ENCODE measurements around the gene YIPF3. TPM values are rescaled to one million over a fixed set of nuclear protein-coding genes. Genes with fewer than 3 reads are reported as not detected.
"Not testable (repeated sequence)": the region's sequence is repeated elsewhere in the genome, so short reads cannot be mapped to it uniquely, and the experiment has no call there.

The YIPF3 gene
- total RNA-seq (ENCODE audit: low replicate concordance) = 102 and 117 TPM in 2 replicates

DNA sequence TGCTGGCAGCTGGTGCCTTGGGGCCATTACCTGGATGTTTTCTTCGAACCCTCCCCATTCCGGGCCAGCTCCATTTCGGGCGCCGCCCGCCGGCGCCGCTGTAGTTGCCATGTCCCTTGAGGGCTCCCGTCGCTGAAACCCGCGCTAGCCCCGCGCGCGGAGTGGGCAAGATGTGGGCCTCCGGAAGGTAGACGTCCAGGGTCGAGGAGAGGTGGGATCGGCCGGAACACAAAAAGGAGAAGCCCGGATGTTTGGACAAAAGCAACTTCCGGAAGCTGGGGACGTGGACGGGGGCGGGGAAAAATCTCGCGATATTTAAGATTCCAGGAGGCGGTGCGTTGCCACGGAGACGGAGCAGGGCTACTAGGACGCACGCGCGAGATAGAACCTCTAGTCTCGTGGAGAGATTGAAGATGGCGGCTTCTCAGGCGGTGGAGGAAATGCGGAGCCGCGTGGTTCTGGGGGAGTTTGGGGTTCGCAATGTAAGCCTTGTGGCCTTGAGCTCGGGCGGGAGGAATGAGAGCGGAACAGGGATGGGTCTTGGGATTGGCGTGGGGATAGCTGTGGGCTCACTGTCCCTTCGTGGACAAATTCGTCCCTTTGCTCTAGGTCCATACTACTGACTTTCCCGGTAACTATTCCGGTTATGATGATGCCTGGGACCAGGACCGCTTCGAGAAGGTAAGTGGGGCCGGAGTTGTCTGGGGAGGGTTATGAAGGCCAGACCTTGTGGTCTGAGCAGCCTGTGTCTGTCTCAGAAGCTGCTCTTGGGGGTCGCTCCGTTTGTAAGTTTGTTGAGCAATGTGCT, at the start of gene YIPF3, which contains the start of gene POLR1C:
Gene YIPF3, minus strand, starts transcription at position 230 of the 808 bp plus-strand sequence. Its CDS starts 119 bp downstream, at position 111.
Gene POLR1C, plus strand, starts transcription at position 393 of the 808 bp plus-strand sequence. Its CDS starts 21 bp downstream, at position 414.
- peaks cover 16% of the 10 kb centered on the region for H3K4me1 ChIP-seq
- Mint-ChIP-seq H3K9me3 (no peaks in the 10 kb centered on the region), H3K4me3 (no peak within 1 kb of the TSS), H3K27me3 (ENCODE audit: insufficient read depth, low read depth) (peaks cover 2% of the 10 kb centered on the region), H3K27ac (peak within 1 kb of the TSS; percentile 81), H3K4me1 (peaks cover 14% of the 10 kb centered on the region), H3K36me3 (peaks cover 24% of the 10 kb centered on the region)
- H3K4me2 ChIP-seq = peak within 1 kb of the TSS; percentile 84
- peaks cover 8% of the 10 kb centered on the region for H3K36me3 ChIP-seq
- H4K20me1 ChIP-seq (ENCODE audit: low read depth) = peaks cover 13% of the 10 kb centered on the region
- peak within 1 kb of the TSS; percentile 97 for H3K9ac ChIP-seq
- no peaks in the 10 kb centered on the region for H3K27me3 ChIP-seq
- H3K9me3 ChIP-seq (ENCODE audit: low read depth) = no peaks in the 10 kb centered on the region
- TF ChIP-seq EZH2 (IDR thresholded peaks at IDR 0.05) = no peak
- TF ChIP-seq, protein P1, sequence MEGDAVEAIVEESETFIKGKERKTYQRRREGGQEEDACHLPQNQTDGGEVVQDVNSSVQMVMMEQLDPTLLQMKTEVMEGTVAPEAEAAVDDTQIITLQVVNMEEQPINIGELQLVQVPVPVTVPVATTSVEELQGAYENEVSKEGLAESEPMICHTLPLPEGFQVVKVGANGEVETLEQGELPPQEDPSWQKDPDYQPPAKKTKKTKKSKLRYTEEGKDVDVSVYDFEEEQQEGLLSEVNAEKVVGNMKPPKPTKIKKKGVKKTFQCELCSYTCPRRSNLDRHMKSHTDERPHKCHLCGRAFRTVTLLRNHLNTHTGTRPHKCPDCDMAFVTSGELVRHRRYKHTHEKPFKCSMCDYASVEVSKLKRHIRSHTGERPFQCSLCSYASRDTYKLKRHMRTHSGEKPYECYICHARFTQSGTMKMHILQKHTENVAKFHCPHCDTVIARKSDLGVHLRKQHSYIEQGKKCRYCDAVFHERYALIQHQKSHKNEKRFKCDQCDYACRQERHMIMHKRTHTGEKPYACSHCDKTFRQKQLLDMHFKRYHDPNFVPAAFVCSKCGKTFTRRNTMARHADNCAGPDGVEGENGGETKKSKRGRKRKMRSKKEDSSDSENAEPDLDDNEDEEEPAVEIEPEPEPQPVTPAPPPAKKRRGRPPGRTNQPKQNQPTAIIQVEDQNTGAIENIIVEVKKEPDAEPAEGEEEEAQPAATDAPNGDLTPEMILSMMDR (IDR thresholded peaks at IDR 0.05) = no peak
- TF ChIP-seq EZH2phosphoT487 (IDR thresholded peaks at IDR 0.05) = no peak
- no peak within 1 kb of the TSS for H3K27ac ChIP-seq
- H3K79me2 ChIP-seq (ENCODE audit: low read depth) = peaks cover 57% of the 10 kb centered on the region
- peak within 1 kb of the TSS; percentile 85 for H2AFZ ChIP-seq (replicated peaks)
- H3F3A ChIP-seq (ENCODE audit: low read depth) = peaks cover 25% of the 10 kb centered on the region
- DNase-seq (ENCODE audit: low spot score) = peak; percentile 99
- peak within 1 kb of the TSS; percentile 95 for H3K4me3 ChIP-seq

DNA sequence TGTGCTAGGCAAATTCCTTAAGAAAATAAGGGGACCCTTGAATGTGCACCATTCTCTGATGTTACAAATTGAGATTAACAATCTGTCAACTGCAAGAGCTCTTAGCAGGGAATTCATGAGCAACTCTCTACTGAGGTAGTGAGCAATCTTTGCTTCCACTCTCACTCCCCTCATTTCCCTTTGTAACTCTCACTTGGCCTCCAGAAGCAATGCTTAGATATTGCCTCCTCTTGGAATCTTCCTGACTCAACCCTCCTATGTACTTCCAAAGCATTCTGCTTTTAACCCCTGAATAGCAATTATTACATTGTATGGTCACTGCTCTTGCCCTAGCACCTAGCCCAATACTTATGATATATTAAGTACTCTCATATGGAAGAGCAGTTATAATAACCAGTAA, 42.6 kb upstream of the YIPF3 start:
- Histone ChIP-seq H3F3A (ENCODE audit: low read depth) (no peaks in the 10 kb centered on the region), H3K27ac (no peak overlapping the region), H3K4me1 (no peaks in the 10 kb centered on the region), H3K79me2 (ENCODE audit: low read depth) (no peaks in the 10 kb centered on the region), H3K4me3 (no peak overlapping the region), H3K4me2 (no peak overlapping the region), H3K36me3 (peaks cover 37% of the 10 kb centered on the region), H2AFZ (replicated peaks) (no peak overlapping the region), H3K9ac (no peak overlapping the region), H3K9me3 (ENCODE audit: low read depth) (no peaks in the 10 kb centered on the region), H4K20me1 (ENCODE audit: low read depth) (no peaks in the 10 kb centered on the region), H3K27me3 (no peaks in the 10 kb centered on the region)
- no peaks in the 10 kb centered on the region for H3K9me3 Mint-ChIP-seq
- H3K27ac Mint-ChIP-seq = no peak overlapping the region
- no peaks in the 10 kb centered on the region for H3K27me3 Mint-ChIP-seq (ENCODE audit: insufficient read depth, low read depth)
- H3K36me3 Mint-ChIP-seq = peaks cover 18% of the 10 kb centered on the region
- no peak overlapping the region for H3K4me3 Mint-ChIP-seq
- no peaks in the 10 kb centered on the region for H3K4me1 Mint-ChIP-seq
- TF ChIP-seq EZH2 (IDR thresholded peaks at IDR 0.05) = no peak
- TF ChIP-seq, protein P1 (IDR thresholded peaks at IDR 0.05) = no peak
- no peak for TF ChIP-seq EZH2phosphoT487 (IDR thresholded peaks at IDR 0.05)
- DNase-seq (ENCODE audit: low spot score) = no peak

DNA sequence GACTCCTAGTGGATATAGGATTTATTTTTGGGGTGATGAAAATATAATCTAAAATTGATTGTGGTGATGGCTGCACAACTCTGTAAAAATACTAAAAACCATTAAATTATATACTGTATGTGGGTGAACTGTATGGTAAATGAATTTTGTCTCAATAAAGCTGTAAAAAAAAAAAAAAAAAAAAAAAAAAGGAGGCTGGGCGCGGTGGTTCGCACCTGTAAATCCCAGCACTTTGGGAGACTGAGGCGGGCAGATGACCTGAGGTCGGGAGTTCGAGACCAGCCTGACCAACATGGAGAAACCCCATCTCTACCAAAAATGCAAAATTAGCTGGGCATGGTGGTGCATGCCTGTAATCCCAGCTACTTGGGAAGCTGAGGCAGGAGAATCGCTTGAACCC, 40.9 kb upstream of the YIPF3 start:
- not testable (repeated sequence) for H3K27me3 Mint-ChIP-seq (ENCODE audit: insufficient read depth, low read depth); H3K27ac ChIP-seq; H3K4me1 ChIP-seq; H3K4me3 ChIP-seq; H3F3A ChIP-seq (ENCODE audit: low read depth); H3K9me3 ChIP-seq (ENCODE audit: low read depth); H3K9me3 Mint-ChIP-seq; DNase-seq (ENCODE audit: low spot score); H3K9ac ChIP-seq; H3K79me2 ChIP-seq (ENCODE audit: low read depth); H4K20me1 ChIP-seq (ENCODE audit: low read depth); H2AFZ ChIP-seq (replicated peaks); H3K4me2 ChIP-seq; H3K27ac Mint-ChIP-seq; H3K4me3 Mint-ChIP-seq; H3K27me3 ChIP-seq; H3K4me1 Mint-ChIP-seq
- H3K36me3 ChIP-seq = peaks cover 40% of the 10 kb centered on the region
- H3K36me3 Mint-ChIP-seq = peaks cover 23% of the 10 kb centered on the region

DNA sequence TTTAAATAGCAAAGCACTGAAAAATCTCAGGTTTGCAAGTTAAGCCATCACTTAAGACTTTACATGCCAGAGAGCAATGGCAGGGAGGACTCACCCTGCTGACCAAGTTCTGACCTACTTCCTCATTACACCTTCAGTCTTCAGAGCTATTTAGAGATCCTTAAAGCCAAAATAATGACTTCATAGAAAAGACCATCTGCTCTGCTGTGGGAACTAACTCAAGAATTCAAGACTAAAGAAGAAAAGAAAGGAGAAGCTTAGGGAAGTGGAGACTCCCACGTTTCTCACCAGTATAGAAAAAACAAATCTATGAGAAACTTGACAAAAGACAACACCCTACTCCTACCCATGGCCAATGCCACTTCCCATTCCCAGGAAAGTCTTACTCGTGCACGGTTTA, 30.5 kb upstream of the YIPF3 start:
- peaks cover 48% of the 10 kb centered on the region for H3K36me3 ChIP-seq
- H2AFZ ChIP-seq (replicated peaks) = no peak overlapping the region

More for the DNA sequence above, 30.5 kb upstream of the YIPF3 start:
- Histone ChIP-seq H3K9me3 (ENCODE audit: low read depth) (no peaks in the 10 kb centered on the region), H3K4me3 (no peak overlapping the region), H3F3A (ENCODE audit: low read depth) (no peaks in the 10 kb centered on the region), H3K79me2 (ENCODE audit: low read depth) (no peaks in the 10 kb centered on the region), H3K4me2 (no peak overlapping the region), H3K4me1 (no peaks in the 10 kb centered on the region), H3K9ac (no peak overlapping the region), H4K20me1 (ENCODE audit: low read depth) (no peaks in the 10 kb centered on the region), H3K27ac (no peak overlapping the region), H3K27me3 (no peaks in the 10 kb centered on the region)
- Mint-ChIP-seq H3K27me3 (ENCODE audit: insufficient read depth, low read depth) (no peaks in the 10 kb centered on the region), H3K9me3 (no peaks in the 10 kb centered on the region), H3K27ac (no peak overlapping the region), H3K4me1 (no peaks in the 10 kb centered on the region), H3K4me3 (no peak overlapping the region), H3K36me3 (peaks cover 28% of the 10 kb centered on the region)
- no peak for DNase-seq (ENCODE audit: low spot score)
- TF ChIP-seq EZH2 (IDR thresholded peaks at IDR 0.05) (no peak), EZH2phosphoT487 (IDR thresholded peaks at IDR 0.05) (no peak)
- TF ChIP-seq, protein P1 (IDR thresholded peaks at IDR 0.05) = no peak

Measured in neural progenitor cell (in vitro differentiated cells).